ENCODE measurements around the gene OPN1SW.

Gene OPN1SW, protein sequence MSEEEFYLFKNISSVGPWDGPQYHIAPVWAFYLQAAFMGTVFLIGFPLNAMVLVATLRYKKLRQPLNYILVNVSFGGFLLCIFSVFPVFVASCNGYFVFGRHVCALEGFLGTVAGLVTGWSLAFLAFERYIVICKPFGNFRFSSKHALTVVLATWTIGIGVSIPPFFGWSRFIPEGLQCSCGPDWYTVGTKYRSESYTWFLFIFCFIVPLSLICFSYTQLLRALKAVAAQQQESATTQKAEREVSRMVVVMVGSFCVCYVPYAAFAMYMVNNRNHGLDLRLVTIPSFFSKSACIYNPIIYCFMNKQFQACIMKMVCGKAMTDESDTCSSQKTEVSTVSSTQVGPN

DNA sequence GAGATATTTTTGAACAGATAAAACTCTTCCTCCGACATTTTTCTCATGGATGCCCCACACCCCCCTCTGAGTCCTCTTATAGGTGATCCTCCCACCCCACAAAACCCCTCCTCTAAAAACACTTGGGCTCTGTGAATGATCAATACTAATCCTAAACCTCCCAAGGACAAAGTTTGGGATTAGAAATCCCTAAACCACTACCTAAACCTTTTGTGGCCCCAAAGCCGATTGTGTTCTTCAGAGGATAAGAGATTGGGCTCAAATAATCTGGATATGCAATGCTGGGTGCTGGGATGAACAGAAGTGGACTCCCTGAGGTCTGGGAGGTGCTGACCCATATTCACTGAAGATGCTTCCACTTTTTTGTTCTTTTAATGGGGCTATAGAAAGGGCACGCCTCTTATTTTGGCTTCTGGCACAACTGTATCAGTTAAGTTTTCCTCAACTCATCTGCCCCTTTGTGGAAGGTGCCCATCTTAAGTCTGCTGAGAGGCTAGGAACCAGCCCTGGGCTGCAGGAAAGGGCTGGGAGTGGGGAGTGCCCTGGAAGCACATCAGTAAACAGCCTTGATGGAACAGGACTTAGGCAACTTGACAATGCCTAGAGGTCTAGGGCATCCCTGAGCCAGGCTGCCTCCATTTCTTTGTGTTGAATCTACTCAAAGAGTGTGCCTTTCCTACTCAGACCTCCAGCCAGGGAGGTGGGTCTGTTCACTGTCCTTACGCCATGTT is at the start of gene OPN1SW:
Gene OPN1SW (minus strand): TSS at position 51 of the 731 bp plus-strand sequence. CDS start 13 bp downstream, at position 38.
- no peak for TF ChIP-seq ZNF274 (IDR thresholded peaks at IDR 0.05; ENCODE audit: low read depth, low read length)
- no peak for TF ChIP-seq SUZ12 (IDR thresholded peaks at IDR 0.05; ENCODE audit: extremely low read depth, insufficient read depth, insufficient read length)
- no peak for TF ChIP-seq YY1 (IDR thresholded peaks at IDR 0.05; ENCODE audit: insufficient read depth, insufficient read length)
- Histone ChIP-seq H3K27me3 (ENCODE audit: insufficient read depth, insufficient read length) (no peaks in the 10 kb centered on the region), H3K36me3 (ENCODE audit: insufficient read depth, insufficient read length, low read length) (peaks cover 29% of the 10 kb centered on the region), H3K4me1 (ENCODE audit: insufficient read depth, insufficient read length) (no peaks in the 10 kb centered on the region), H3K9ac (ENCODE audit: insufficient read length, low read depth) (no peak within 1 kb of the TSS), H3K4me3 (ENCODE audit: insufficient read length, low read depth) (no peak within 1 kb of the TSS), H3K9me3 (ENCODE audit: insufficient read depth, low read length) (0 out of 2 replicates have a peak, but pooled peaks cover 7% of the 10 kb centered on the region)
- no peak for DNase-seq (ENCODE audit: low read depth, low spot score)

DNA sequence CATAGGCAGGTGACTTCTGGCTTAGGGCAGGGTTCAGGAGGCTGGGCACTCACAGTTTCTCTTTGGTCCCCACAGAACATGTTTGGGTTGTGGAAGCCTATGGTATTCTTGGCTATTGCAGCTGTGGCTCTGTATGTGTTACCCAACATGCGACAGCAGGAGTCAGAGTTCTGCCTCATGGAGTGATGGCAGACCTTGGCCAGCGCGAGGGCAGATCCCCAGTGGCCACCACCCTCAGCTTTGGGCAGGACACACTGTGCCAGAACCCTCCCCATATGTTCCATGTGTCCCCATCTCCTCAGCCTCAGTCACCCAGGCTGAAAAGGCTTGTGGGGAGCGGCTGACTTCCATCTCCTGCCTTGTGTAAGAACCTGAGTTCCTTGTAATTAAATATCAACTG is 46.1 kb upstream of the OPN1SW start:
- Histone ChIP-seq H3K9me3 (ENCODE audit: insufficient read depth, low read length) (no peaks in the 10 kb centered on the region), H3K36me3 (ENCODE audit: insufficient read depth, insufficient read length, low read length) (no peaks in the 10 kb centered on the region), H3K4me1 (ENCODE audit: insufficient read depth, insufficient read length) (peaks cover 4% of the 10 kb centered on the region), H3K9ac (ENCODE audit: insufficient read length, low read depth) (no peak overlapping the region), H3K4me3 (ENCODE audit: insufficient read length, low read depth) (no peak overlapping the region), H3K27me3 (ENCODE audit: insufficient read depth, insufficient read length) (no peaks in the 10 kb centered on the region)
- DNase-seq (ENCODE audit: low read depth, low spot score): no peak
- TF ChIP-seq YY1 (IDR thresholded peaks at IDR 0.05; ENCODE audit: insufficient read depth, insufficient read length) (no peak), SUZ12 (IDR thresholded peaks at IDR 0.05; ENCODE audit: extremely low read depth, insufficient read depth, insufficient read length) (no peak), ZNF274 (IDR thresholded peaks at IDR 0.05; ENCODE audit: low read depth, low read length) (no peak)

DNA sequence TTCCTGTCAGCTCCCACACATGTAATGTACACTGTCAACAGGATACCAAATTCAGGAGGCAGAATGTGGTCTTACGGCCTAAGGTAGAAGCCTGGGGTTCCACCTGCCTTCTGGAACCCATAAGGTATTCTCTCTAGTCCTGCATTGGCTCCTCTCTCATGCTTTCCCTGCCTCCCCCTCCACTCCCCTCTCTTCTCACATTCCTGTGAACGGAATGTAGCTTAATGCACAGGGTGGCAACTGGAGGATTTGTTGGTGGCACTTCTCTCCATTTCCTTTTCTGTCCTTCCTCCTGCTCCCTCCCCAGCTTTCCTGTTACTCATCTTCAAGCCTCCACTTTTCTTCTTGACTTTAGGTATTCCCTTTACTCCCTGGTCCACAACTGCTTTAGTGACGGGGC is 43.1 kb upstream of the OPN1SW start:
- Histone ChIP-seq H3K4me1 (ENCODE audit: insufficient read depth, insufficient read length) (peaks cover 2% of the 10 kb centered on the region), H3K36me3 (ENCODE audit: insufficient read depth, insufficient read length, low read length) (no peaks in the 10 kb centered on the region), H3K4me3 (ENCODE audit: insufficient read length, low read depth) (no peak overlapping the region), H3K9ac (ENCODE audit: insufficient read length, low read depth) (no peak overlapping the region), H3K9me3 (ENCODE audit: insufficient read depth, low read length) (no peaks in the 10 kb centered on the region), H3K27me3 (ENCODE audit: insufficient read depth, insufficient read length) (no peaks in the 10 kb centered on the region)
- TF ChIP-seq ZNF274 (IDR thresholded peaks at IDR 0.05; ENCODE audit: low read depth, low read length): no peak
- TF ChIP-seq YY1 (IDR thresholded peaks at IDR 0.05; ENCODE audit: insufficient read depth, insufficient read length): no peak
- TF ChIP-seq SUZ12 (IDR thresholded peaks at IDR 0.05; ENCODE audit: extremely low read depth, insufficient read depth, insufficient read length): no peak
- DNase-seq (ENCODE audit: low read depth, low spot score): no peak

DNA sequence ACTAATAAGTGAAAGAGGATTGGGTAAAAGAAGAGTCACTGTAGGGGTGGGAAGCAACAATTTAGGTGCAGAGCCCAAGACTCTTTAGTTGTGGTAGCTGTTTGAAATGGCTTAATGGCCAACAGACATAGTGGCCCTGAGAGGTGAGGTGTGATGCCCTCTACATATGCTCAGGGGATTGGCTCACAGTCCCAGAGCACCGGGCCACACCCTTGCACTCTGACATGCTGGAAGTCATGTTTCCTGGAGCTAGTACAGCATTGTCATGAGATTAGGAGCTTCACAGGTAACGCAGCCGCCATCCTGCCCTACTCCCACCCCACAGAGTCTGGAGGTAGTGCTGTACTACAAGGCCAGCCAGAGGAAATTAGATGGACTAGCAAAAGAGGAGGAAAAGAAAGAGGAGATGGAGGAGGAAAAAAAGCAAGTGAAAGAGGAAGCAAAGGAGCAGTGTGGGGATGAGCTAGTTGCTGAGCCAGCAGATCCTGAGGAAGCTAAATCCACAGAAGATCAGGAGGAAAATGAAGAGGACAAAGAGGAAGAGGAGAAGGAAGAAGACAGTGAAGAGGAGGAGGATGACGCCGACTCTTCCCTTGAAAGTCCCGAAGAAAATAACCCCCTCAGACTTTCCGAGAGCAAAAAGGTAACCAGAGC is 39.8 kb upstream of the OPN1SW start:
- DNase-seq (ENCODE audit: low read depth, low spot score): no peak
- TF ChIP-seq YY1 (IDR thresholded peaks at IDR 0.05; ENCODE audit: insufficient read depth, insufficient read length) (no peak), SUZ12 (IDR thresholded peaks at IDR 0.05; ENCODE audit: extremely low read depth, insufficient read depth, insufficient read length) (no peak), ZNF274 (IDR thresholded peaks at IDR 0.05; ENCODE audit: low read depth, low read length) (no peak)
- H3K9ac ChIP-seq (ENCODE audit: insufficient read length, low read depth): no peak overlapping the region
- H3K4me1 ChIP-seq (ENCODE audit: insufficient read depth, insufficient read length): peaks cover 2% of the 10 kb centered on the region
- peaks cover 4% of the 10 kb centered on the region for H3K36me3 ChIP-seq (ENCODE audit: insufficient read depth, insufficient read length, low read length)
- no peaks in the 10 kb centered on the region for H3K27me3 ChIP-seq (ENCODE audit: insufficient read depth, insufficient read length)
- H3K4me3 ChIP-seq (ENCODE audit: insufficient read length, low read depth): no peak overlapping the region
- no peaks in the 10 kb centered on the region for H3K9me3 ChIP-seq (ENCODE audit: insufficient read depth, low read length)

DNA sequence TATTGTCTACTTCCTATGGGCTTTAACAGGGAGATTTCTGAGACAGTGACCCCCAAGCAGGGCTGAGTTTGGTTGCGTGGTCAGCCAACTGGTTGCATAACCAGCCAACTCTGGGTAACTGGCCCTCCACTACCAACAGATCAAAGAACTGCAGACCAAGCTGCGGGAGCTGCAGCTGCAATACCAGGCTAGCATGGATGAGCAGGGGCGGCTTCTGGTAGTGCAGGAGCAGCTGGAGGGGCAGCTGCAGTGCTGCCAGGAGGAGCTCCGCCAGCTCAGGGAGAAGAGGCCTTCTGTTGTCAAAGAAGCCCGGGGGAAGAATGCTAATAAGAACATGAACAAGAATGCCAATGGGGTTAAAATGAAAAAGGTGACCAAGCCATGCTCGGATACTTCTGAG is 38.9 kb upstream of the OPN1SW start:
- H3K4me3 ChIP-seq (ENCODE audit: insufficient read length, low read depth): no peak overlapping the region
- peaks cover 9% of the 10 kb centered on the region for H3K36me3 ChIP-seq (ENCODE audit: insufficient read depth, insufficient read length, low read length)
- DNase-seq (ENCODE audit: low read depth, low spot score): no peak
- peaks cover 2% of the 10 kb centered on the region for H3K4me1 ChIP-seq (ENCODE audit: insufficient read depth, insufficient read length)
- no peak for TF ChIP-seq YY1 (IDR thresholded peaks at IDR 0.05; ENCODE audit: insufficient read depth, insufficient read length)
- no peak for TF ChIP-seq ZNF274 (IDR thresholded peaks at IDR 0.05; ENCODE audit: low read depth, low read length)
- no peak for TF ChIP-seq SUZ12 (IDR thresholded peaks at IDR 0.05; ENCODE audit: extremely low read depth, insufficient read depth, insufficient read length)
- H3K9me3 ChIP-seq (ENCODE audit: insufficient read depth, low read length): no peaks in the 10 kb centered on the region
- no peak overlapping the region for H3K9ac ChIP-seq (ENCODE audit: insufficient read length, low read depth)
- no peaks in the 10 kb centered on the region for H3K27me3 ChIP-seq (ENCODE audit: insufficient read depth, insufficient read length)

DNA sequence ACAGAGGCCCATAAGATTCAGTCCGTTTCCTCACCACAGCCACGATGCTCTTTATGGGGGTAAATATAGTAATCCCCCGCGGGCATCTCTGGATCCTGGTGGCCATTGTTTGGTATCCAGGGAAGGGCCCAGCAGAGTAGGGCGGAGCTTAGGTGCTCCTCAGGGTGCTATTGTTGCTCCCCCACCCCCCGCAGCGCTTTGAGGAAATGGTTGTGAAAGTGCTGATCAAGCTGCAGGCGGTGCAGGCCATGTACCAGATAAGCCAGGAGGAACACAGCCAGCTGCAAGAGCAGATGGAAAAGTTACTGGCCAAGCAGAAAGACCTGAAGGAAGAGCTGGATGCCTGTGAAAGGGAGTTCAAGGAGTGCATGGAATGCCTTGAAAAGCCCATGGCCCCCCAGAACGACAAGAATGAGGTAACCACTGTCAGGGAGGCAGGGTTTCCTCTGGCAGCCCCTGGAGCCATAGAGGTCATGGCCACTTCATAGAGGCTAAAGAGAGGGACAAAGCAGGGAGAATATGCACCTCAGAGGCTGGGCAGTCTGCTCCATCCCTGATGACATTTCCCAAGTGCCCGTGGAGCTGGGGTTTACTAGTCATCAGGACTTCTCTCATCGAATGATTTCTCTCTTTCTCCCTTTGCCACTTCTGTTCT is 37.0 kb upstream of the OPN1SW start:
- Histone ChIP-seq H3K27me3 (ENCODE audit: insufficient read depth, insufficient read length) (no peaks in the 10 kb centered on the region), H3K4me1 (ENCODE audit: insufficient read depth, insufficient read length) (peaks cover 2% of the 10 kb centered on the region), H3K4me3 (ENCODE audit: insufficient read length, low read depth) (no peak overlapping the region), H3K36me3 (ENCODE audit: insufficient read depth, insufficient read length, low read length) (peaks cover 16% of the 10 kb centered on the region), H3K9ac (ENCODE audit: insufficient read length, low read depth) (no peak overlapping the region), H3K9me3 (ENCODE audit: insufficient read depth, low read length) (no peaks in the 10 kb centered on the region)
- no peak for TF ChIP-seq YY1 (IDR thresholded peaks at IDR 0.05; ENCODE audit: insufficient read depth, insufficient read length)
- TF ChIP-seq ZNF274 (IDR thresholded peaks at IDR 0.05; ENCODE audit: low read depth, low read length): no peak
- no peak for TF ChIP-seq SUZ12 (IDR thresholded peaks at IDR 0.05; ENCODE audit: extremely low read depth, insufficient read depth, insufficient read length)
- no peak for DNase-seq (ENCODE audit: low read depth, low spot score)

Data from NT2/D1 (cell line).